Raji (cell line): ENCODE data around the gene ZNF536.

Source experiments
- POLR2A ChIP-seq: IDR thresholded peaks from 2 replicates; pipeline ENCODE4 v1.6.1; 2011; ENCODE audit warnings: low read depth, low read length, control low read depth; ENCODE audit not compliant: insufficient read depth

The ZNF536 gene

GRCh38 chr19:30371960-30372824 lies at the start of gene ZNF536:
Gene ZNF536, plus strand, starts transcription at chr19:30372384. Its CDS starts 71,179 bp downstream, at chr19:30443563.
- no peak for TF ChIP-seq POLR2A

GRCh38 chr19:30322641-30323320 lies 49.4 kb upstream of the ZNF536 start:
- no peak for TF ChIP-seq POLR2A

GRCh38 chr19:30323904-30324303 lies 48.3 kb upstream of the ZNF536 start:
- TF ChIP-seq POLR2A, result no peak

GRCh38 chr19:30324982-30325381 lies 47.2 kb upstream of the ZNF536 start:
- TF ChIP-seq POLR2A, result no peak

- TF ChIP-seq POLR2A, result no peak
Observed at GRCh38 chr19:30325676-30326392, 46.4 kb upstream of the ZNF536 start.

GRCh38 chr19:30326393-30326710 lies 45.8 kb upstream of the ZNF536 start:
- TF ChIP-seq POLR2A, result no peak

GRCh38 chr19:30327331-30327730 lies 44.9 kb upstream of the ZNF536 start:
- no peak for TF ChIP-seq POLR2A

- TF ChIP-seq POLR2A, result no peak
Observed at GRCh38 chr19:30328096-30328495, 44.1 kb upstream of the ZNF536 start.

- no peak for TF ChIP-seq POLR2A
Observed at GRCh38 chr19:30330266-30330665, 41.9 kb upstream of the ZNF536 start.

- TF ChIP-seq POLR2A, result no peak
Observed at GRCh38 chr19:30332445-30333234, 39.5 kb upstream of the ZNF536 start.

- no peak for TF ChIP-seq POLR2A
Observed at GRCh38 chr19:30333291-30334065, 38.7 kb upstream of the ZNF536 start.

GRCh38 chr19:30334841-30335240 lies 37.3 kb upstream of the ZNF536 start:
- no peak for TF ChIP-seq POLR2A

GRCh38 chr19:30335306-30335886 lies 36.8 kb upstream of the ZNF536 start:
- no peak for TF ChIP-seq POLR2A

- TF ChIP-seq POLR2A, result no peak
Observed at GRCh38 chr19:30336290-30336689, 35.9 kb upstream of the ZNF536 start.
